Upper lobe of left lung (tissue), 4 donors: ENCODE measurements around the gene BTRC.

Experiments used
- POLR2A ChIP-seq, 4 donors: fragments of 450-650 bp; IDR thresholded peaks; one replicate each; pipeline ENCODE4 v1.5.1; 2016 to 2017; ENCODE audit warnings: antibody characterized with exemption in 4 of 4, mild to moderate bottlenecking in 2 of 4
- POLR2AphosphoS5 ChIP-seq, 2 donors: sonication (generic); formaldehyde crosslinking; IDR thresholded peaks; one replicate each; pipeline ENCODE4 v1.5.1; 2017; ENCODE audit warnings: antibody characterized with exemption in 2 of 2
- TF ChIP-seq, protein P1 (sequence below), 6 experiments: fragments of 450-650 bp in 4 of 6; fragments of 200-600 bp in 2 of 6; sonication (generic) in 2 of 6; IDR thresholded peaks; one replicate each; pipeline ENCODE4 v1.5.1; 2016 to 2019; ENCODE audit warnings: antibody characterized with exemption in 6 of 6

DNA sequence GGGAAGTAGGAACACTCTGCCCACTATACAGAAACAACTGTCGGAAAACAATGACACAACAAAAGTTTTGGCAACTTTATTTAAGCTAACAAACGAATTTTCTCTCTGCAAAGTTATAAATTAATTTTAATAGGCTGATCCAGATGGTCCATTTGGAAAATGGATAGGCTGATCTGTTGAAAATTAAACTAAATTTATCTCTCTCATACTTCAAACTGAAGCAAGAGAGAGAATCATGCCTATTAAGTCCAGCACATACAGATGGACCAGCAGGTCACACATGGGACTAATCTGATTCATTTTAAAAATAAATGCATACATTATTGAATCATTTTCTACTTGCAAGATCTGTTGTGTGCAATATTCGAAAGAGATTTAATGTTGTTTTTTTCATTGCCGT lies 110.1 kb downstream of the BTRC start:
- TF ChIP-seq, protein P1, sequence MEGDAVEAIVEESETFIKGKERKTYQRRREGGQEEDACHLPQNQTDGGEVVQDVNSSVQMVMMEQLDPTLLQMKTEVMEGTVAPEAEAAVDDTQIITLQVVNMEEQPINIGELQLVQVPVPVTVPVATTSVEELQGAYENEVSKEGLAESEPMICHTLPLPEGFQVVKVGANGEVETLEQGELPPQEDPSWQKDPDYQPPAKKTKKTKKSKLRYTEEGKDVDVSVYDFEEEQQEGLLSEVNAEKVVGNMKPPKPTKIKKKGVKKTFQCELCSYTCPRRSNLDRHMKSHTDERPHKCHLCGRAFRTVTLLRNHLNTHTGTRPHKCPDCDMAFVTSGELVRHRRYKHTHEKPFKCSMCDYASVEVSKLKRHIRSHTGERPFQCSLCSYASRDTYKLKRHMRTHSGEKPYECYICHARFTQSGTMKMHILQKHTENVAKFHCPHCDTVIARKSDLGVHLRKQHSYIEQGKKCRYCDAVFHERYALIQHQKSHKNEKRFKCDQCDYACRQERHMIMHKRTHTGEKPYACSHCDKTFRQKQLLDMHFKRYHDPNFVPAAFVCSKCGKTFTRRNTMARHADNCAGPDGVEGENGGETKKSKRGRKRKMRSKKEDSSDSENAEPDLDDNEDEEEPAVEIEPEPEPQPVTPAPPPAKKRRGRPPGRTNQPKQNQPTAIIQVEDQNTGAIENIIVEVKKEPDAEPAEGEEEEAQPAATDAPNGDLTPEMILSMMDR (IDR thresholded peaks at IDR 0.05), result no peak
- no peak for TF ChIP-seq POLR2A (IDR thresholded peaks at IDR 0.05)
- TF ChIP-seq POLR2AphosphoS5 (IDR thresholded peaks at IDR 0.05), result no peak
